ENCODE data around the gene EXOC3L1.

DNA sequence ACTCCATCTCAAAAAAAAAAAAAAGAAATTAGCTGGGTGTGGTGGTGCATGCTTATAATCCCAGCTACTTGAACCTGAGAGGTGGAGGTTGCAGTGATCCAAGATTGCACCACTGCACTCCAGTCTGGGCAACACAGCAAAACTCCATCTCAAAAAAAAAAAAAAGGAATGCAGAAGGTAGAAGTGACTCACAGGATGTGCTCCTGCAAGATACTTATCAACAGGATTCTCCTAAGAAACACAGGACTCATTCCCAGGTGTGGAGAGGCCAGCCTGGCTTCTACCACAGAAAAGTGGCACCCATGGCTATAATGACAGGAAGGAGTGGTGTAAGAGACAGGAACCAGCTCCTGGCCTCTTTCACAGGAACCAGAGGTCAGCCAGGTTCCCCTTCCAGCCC lies 22.8 kb upstream of the EXOC3L1 start:
- TF ChIP-seq POLR2A (IDR thresholded peaks at IDR 0.05): no peak
- TF ChIP-seq, protein P1, sequence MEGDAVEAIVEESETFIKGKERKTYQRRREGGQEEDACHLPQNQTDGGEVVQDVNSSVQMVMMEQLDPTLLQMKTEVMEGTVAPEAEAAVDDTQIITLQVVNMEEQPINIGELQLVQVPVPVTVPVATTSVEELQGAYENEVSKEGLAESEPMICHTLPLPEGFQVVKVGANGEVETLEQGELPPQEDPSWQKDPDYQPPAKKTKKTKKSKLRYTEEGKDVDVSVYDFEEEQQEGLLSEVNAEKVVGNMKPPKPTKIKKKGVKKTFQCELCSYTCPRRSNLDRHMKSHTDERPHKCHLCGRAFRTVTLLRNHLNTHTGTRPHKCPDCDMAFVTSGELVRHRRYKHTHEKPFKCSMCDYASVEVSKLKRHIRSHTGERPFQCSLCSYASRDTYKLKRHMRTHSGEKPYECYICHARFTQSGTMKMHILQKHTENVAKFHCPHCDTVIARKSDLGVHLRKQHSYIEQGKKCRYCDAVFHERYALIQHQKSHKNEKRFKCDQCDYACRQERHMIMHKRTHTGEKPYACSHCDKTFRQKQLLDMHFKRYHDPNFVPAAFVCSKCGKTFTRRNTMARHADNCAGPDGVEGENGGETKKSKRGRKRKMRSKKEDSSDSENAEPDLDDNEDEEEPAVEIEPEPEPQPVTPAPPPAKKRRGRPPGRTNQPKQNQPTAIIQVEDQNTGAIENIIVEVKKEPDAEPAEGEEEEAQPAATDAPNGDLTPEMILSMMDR (IDR thresholded peaks at IDR 0.05): no peak
